ENCODE results near the gene PLXDC1. TPM values are rescaled to one million over a fixed set of nuclear protein-coding genes. Genes with fewer than 3 reads are reported as not detected.
A peak's percentile ranks its signal among the peaks of the same experiment; 100 is the strongest.

PLXDC1 gene
- polyA plus RNA-seq, 1 experiment = 1.9 TPM

DNA sequence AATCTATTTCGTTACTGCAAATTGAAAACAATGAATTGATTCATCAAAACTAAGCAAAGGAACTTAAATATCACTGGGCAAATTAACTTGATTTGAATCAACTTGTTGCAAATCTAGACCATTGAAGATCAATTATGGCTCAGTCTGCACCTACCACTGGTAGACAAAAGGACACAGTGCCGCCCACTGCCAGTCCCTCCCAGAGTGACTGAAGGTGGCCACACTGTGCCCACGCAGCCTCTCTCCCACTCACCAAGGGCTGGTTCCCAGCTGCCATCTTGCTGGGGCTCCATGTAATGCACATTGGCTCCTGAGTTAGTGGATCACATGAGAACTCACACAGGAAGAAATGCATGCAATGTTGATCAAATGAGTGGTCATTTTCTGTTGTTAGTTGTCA lies 78.1 kb downstream of the PLXDC1 start:
- CTCF ChIA-PET = no interaction called here
- Histone ChIP-seq H3K27ac (ENCODE audit: low read depth, low read length) (no peak overlapping the region), H3K4me3 (ENCODE audit: low read depth, low read length) (no peak overlapping the region), H3K27me3 (ENCODE audit: control insufficient read depth, insufficient read depth, low read length) (peaks cover 46% of the 10 kb centered on the region), H3K9me3 (ENCODE audit: control insufficient read depth, insufficient read depth, low read length) (no peaks in the 10 kb centered on the region)
- TF ChIP-seq CTCF (IDR thresholded peaks at IDR 0.05; ENCODE audit: low read depth, low read length) = no peak
- DNase-seq (ENCODE audit: low read depth, low spot score) = no peak
- POLR2A ChIA-PET = no interaction called here

DNA sequence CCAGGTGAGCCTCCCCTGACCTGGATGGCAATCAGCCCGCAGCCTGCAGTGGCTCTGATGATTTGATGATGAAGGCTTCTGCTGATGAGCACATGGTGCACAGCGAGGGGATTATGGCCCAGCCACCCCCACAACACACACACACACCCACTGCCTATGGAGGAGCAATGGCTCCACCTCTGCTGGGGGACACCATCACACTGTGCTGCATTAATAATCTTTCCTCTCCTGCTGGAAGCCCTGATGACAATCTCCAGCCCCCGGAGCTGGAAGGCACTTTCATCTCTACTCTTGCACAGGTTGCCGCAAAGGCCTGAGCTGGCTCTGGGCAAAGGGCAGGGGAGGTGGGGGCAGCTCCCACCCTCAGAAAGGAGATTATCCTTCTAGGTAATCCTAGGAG lies 79.9 kb downstream of the PLXDC1 start:
- H3K9me3 ChIP-seq (ENCODE audit: control insufficient read depth, insufficient read depth, low read length) = no peaks in the 10 kb centered on the region
- CTCF ChIA-PET = interaction anchor here (0.8 to 2.4 kb wide), 4 partner anchors 7 to 93 kb away, joined by 3 to 21 read pairs (median 5); partner anchors contain the start of gene PLXDC1
- H3K27ac ChIP-seq (ENCODE audit: low read depth, low read length) = no peak overlapping the region
- no peak overlapping the region for H3K4me3 ChIP-seq (ENCODE audit: low read depth, low read length)
- peaks cover 40% of the 10 kb centered on the region for H3K27me3 ChIP-seq (ENCODE audit: control insufficient read depth, insufficient read depth, low read length)
- TF ChIP-seq CTCF (IDR thresholded peaks at IDR 0.05; ENCODE audit: low read depth, low read length) = no peak
- no peak for DNase-seq (ENCODE audit: low read depth, low spot score)
- POLR2A ChIA-PET = interaction anchor here (0.5 kb wide), 1 partner anchor 80 kb away, joined by 6 read pairs; no protein-coding TSS in a partner anchor

DNA sequence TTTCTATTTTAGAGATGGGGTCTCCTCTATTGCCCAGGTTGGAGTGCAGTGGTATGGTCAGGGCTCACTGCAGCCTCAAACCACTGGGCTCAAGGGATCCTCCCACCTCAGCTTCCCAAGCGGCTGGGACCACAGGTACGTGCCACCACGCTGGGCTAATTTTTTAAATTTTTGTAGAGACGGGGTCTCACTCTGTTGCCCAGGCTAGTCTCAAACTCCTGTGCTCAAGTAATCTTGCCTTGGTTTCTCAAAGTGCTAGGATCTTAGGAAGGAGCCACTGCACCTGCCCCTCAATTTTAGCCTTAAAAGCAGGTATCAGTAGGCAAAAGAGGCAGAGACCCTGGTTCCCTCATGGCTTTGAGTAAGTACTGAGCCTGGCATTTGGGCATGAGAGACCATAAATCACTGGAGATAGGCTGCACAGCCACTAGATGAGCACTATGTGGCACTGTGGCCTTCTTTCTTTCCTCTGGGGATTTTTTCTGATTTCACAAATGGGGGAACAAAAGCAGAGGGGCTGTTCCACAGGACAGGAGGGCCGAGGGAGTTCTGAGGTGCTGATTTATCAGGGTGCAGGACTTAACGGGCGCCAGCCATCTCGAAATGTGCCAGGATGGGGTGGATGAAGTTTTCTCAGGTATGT lies 82.2 kb downstream of the PLXDC1 start:
- H3K4me3 ChIP-seq (ENCODE audit: low read depth, low read length) = no peak overlapping the region
- H3K27ac ChIP-seq (ENCODE audit: low read depth, low read length) = no peak overlapping the region
- TF ChIP-seq CTCF (IDR thresholded peaks at IDR 0.05; ENCODE audit: low read depth, low read length) = peak; percentile 77
- peaks cover 49% of the 10 kb centered on the region for H3K27me3 ChIP-seq (ENCODE audit: control insufficient read depth, insufficient read depth, low read length)
- ChIA-PET CTCF (interaction anchor here (0.6 to 3.1 kb wide), 5 partner anchors 42 to 86 kb away, joined by 3 to 22 read pairs (median 5); no protein-coding TSS in a partner anchor), POLR2A (no interaction called here)
- no peaks in the 10 kb centered on the region for H3K9me3 ChIP-seq (ENCODE audit: control insufficient read depth, insufficient read depth, low read length)
- no peak for DNase-seq (ENCODE audit: low read depth, low spot score)

DNA sequence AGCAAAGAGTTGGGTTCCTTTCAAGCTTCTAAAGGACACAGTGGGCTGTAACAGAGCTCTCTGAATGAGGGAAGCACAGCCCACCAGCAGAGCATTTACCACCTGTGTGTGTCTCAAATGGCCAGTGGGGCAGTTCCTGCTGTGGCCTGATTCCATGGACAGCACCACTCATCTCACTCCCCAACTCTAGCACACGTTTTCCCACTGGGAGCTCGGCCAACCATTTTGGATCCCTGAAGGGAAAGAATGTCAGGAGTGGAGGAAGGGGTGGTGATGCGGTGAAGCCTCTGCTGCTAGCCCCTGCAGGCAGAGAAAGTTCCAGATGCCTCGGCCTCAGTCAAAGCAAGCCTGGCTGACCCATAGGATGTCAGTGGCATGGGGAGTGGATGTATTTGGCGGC lies 86.6 kb downstream of the PLXDC1 start:
- peaks cover 32% of the 10 kb centered on the region for H3K27me3 ChIP-seq (ENCODE audit: control insufficient read depth, insufficient read depth, low read length)
- no peak for DNase-seq (ENCODE audit: low read depth, low spot score)
- no peak for TF ChIP-seq CTCF (IDR thresholded peaks at IDR 0.05; ENCODE audit: low read depth, low read length)
- ChIA-PET POLR2A (no interaction called here), CTCF (interaction anchor here (2.4 to 3.3 kb wide), 2 partner anchors 82 to 88 kb away, joined by 8 to 24 read pairs; no protein-coding TSS in a partner anchor)
- no peak overlapping the region for H3K4me3 ChIP-seq (ENCODE audit: low read depth, low read length)
- H3K27ac ChIP-seq (ENCODE audit: low read depth, low read length) = peak overlapping the region; percentile 31
- H3K9me3 ChIP-seq (ENCODE audit: control insufficient read depth, insufficient read depth, low read length) = no peaks in the 10 kb centered on the region

DNA sequence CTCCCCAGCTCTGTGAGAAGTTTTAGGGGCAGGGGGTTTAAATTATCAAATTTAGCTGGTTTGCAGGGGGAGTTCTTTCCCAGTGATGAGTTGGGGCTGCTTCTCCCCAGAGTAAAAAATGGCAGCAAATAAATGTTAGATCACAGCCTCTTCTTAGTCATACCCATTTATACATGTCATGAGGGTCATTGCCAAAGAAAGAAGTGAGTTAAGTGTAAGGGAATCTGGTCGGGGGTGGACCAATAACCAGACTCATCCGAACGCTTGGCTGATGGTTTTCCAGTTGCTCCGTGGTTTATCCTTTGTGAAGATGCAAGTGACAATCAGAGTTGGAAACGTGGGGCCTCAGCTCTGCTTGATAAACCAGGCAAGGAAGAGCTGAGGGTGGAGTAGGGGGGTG lies 87.1 kb downstream of the PLXDC1 start:
- DNase-seq (ENCODE audit: low read depth, low spot score) = peak; percentile 60
- no peaks in the 10 kb centered on the region for H3K9me3 ChIP-seq (ENCODE audit: control insufficient read depth, insufficient read depth, low read length)
- peaks cover 30% of the 10 kb centered on the region for H3K27me3 ChIP-seq (ENCODE audit: control insufficient read depth, insufficient read depth, low read length)
- H3K4me3 ChIP-seq (ENCODE audit: low read depth, low read length) = no peak overlapping the region
- TF ChIP-seq CTCF (IDR thresholded peaks at IDR 0.05; ENCODE audit: low read depth, low read length) = no peak
- POLR2A ChIA-PET = no interaction called here
- CTCF ChIA-PET = interaction anchor here (1.1 to 3.3 kb wide), 3 partner anchors 81 to 102 kb away, joined by 3 to 24 read pairs (median 8); partner anchors contain the start of gene ARL5C
- H3K27ac ChIP-seq (ENCODE audit: low read depth, low read length) = peak overlapping the region; percentile 31
